Choroid plexus epithelial cell (primary cell): Measurements from ENCODE around the gene SLC38A10.

Source experiments
- DNase-seq: peaks from one replicate; pipeline ENCODE4 v3.0.0-alpha.2; 2010; ENCODE audit warnings: low read depth
- H3K4me3 ChIP-seq: 2 replicates; pipeline ENCODE4 v1.5.1; 2011; ENCODE audit warnings: low read depth, mild to moderate bottlenecking, control low read depth, low read length, moderate library complexity
- CTCF ChIP-seq: conservative IDR thresholded peaks from 2 replicates; pipeline ENCODE4 v1.5.1; 2011; ENCODE audit warnings: low read depth, mild to moderate bottlenecking, control low read depth, inconsistent platforms, low read length, moderate library complexity

Gene SLC38A10

DNA sequence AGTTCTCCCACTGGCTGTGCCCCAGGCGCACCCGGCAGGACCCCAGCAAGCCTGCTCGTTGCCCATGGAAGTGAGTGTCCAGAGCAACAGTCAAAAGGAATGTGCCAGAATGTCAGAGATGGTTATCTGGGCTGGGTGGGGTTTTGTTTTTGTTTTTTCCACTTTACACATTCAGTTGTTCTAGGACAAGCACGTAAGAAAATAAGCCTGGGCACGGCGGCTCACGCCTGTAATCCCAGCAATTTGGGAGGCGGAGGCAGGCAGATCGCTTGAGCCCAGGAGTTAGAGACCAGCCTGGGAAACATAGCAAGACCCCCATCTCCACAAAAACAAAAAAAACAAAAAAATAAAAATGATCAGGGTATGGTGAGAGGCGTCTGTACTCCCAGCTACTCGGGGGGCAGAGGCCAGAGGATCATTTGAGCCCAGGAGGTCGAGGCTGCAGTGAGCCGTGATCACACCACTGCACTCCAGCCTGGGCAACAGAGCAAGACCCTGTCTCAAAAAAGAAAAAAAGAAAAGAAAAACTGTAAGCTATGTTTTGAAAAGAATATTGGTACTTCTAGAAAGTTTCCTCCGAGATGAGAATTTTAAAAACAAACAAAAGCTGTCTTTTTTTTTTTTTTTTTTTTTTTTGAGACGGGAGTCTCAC lies 47.6 kb downstream of the SLC38A10 start:
- no peak for DNase-seq
- no peak overlapping the region for H3K4me3 ChIP-seq
- TF ChIP-seq CTCF = no peak

DNA sequence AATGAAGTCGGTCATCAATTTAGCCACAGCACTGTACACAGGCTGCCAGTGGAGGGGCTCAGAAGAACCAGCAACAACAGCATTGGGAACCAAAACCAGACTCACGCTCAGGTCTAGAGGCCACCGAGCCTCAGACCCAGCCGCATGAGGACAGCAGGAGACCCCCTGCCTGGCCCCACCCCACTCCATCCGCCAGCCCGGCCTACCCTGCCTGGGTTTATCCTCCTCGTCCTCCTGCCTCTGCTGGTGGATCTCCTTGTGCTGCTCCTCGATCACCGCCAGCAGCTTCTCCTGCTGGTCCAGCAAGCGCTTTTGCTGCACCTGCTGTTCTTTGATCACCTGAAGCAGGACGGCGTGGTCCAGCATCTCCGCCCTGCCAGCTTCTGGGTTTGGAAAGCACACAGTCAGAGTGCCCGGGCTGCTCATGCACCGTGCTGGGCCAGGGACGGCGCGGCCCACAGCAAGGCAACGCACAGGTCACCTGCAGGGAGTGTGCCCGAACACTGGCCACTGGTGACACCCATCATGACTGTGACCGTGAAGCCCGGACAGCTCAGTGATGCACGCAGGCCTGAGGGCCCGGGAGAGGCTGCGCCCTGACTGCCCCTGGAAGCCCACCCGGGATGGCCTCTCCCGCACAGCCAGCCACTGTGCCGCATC lies 48.3 kb downstream of the SLC38A10 start:
- no peak for DNase-seq
- H3K4me3 ChIP-seq = no peak overlapping the region
- no peak for TF ChIP-seq CTCF

- no peak for TF ChIP-seq CTCF
- DNase-seq = no peak
- no peak overlapping the region for H3K4me3 ChIP-seq
These were observed 48.8 kb downstream of the SLC38A10 start for GRCh38 chr17:81246343-81246670.

DNA sequence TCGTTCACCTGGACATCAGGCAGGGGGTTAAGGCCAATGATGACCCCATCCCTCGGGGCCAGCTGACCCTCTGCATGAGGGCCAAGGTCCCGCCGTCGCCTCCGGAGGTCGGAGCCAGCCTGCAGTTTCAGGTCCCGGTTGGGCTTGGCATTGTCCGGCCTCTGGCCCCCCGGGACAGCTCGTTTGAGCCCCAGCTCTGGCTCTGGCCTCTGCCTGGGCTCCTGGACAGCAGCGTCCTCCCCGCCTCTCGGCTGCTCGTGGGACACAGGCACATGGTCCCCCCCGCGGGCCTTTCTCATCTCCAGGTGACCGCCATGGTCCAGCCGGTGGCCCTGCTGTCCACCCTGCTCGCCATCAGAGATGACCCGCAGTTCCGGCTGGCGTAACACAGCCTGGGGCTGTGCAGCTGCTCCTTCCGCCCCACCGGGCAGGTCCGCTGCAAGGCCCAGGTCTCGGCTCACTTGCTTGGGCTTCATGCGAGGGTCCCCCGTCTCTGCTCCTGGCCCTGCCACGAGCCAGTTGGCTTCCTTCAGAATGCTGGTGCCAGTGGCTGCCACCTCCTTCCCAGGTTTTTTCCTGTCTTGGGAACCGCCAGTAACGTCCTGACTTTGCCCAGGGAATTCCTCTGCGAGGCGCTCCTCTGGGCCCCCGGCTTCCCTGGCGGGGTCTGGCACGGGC lies 49.3 kb downstream of the SLC38A10 start:
- H3K4me3 ChIP-seq = no peak overlapping the region
- no peak for DNase-seq
- no peak for TF ChIP-seq CTCF

GRCh38 chr17:81245024-81245664 lies 50.0 kb downstream of the SLC38A10 start:
- DNase-seq = peak; percentile 57
- TF ChIP-seq CTCF = no peak
- H3K4me3 ChIP-seq = no peak overlapping the region

DNA sequence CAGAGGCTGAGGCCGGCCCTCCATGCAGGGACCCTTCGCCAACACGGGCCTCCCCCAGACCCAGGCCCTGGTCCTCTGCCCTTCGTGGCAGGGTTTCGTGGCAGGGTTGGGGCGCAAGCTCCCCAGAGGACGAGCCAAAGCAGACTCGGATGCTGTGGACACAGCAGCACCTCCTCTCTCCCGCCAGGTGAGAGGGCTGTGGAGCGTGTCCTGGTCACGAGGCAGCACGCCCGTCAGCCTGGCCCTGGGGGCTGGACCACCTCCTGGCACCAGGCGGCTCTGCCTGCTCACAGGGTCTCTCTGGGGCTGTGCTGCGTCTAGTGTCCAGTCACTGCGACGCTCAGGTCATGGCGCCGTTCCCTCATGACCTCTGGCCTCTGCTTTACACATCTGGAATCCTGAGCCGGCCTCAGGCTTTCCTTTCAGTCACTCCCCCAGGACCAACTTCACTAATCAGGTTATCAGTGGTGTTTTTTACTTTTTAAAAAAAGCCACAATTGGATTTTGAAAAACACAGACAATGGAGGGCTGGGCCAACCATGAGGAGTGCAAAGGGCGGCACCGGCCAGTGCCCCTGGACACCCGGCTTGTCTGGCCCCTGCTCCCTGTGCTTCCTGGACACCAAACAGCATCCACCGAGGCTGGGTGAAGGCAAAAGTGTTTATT lies 50.6 kb downstream of the SLC38A10 start:
- DNase-seq = no peak
- H3K4me3 ChIP-seq = no peak overlapping the region
- no peak for TF ChIP-seq CTCF
